Measurements from ENCODE around the gene HSPB9.

DNA sequence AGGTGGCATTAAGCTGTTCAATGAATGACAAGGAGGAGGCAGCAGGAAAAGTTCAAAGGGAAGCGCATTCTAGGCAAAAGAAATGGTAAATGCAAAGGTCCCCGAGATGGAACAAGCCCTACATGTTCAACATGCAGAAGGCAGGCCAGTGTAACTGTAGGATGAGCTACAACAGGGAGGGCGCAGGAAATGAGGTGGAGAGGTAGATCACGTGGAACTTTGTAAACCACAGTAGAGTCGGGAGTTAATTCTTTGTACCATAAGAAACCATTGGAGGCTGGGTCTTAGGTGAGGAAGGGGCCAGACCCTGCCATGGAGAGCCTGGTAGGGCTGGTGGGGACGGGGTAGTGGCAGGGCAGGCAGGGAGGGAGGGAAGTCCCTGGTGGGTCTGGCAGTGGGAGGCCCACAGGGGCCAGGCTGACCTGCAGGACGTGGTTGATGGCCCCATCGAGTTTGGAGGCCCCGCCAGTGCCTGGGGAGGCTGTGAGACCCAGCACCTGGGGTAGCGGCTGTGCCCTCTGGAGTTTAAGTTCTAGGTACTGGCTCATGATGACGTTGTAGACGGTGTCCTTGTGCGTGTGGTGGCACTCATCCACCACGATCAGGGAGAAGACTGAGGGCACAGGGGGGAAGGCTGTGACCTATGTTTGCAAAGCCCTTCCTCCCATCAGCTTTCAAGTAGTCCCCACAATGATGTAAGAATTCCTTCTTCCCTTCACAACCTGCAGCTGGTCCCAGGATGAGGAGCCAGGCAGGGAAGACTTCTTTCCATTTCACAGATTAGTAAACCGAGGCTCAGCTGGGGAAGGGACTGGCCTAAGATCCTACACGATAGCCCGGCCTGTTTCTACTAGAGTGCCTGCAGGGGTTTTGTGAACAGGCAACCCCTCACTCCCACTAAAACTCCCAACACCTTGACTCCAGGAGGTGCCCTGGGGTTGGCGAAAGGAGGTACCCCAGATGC lies 12.0 kb upstream of the HSPB9 start:
- TF ChIP-seq, protein P1, sequence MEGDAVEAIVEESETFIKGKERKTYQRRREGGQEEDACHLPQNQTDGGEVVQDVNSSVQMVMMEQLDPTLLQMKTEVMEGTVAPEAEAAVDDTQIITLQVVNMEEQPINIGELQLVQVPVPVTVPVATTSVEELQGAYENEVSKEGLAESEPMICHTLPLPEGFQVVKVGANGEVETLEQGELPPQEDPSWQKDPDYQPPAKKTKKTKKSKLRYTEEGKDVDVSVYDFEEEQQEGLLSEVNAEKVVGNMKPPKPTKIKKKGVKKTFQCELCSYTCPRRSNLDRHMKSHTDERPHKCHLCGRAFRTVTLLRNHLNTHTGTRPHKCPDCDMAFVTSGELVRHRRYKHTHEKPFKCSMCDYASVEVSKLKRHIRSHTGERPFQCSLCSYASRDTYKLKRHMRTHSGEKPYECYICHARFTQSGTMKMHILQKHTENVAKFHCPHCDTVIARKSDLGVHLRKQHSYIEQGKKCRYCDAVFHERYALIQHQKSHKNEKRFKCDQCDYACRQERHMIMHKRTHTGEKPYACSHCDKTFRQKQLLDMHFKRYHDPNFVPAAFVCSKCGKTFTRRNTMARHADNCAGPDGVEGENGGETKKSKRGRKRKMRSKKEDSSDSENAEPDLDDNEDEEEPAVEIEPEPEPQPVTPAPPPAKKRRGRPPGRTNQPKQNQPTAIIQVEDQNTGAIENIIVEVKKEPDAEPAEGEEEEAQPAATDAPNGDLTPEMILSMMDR (conservative IDR thresholded peaks at IDR 0.05), result no peak
- no peak for TF ChIP-seq EZH2 (IDR thresholded peaks at IDR 0.05; ENCODE audit: low read depth)

Measured in PC-9 (cell line).